K562 (cell line): ENCODE data around the gene ABCA7. TPM values are rescaled to one million over a fixed set of nuclear protein-coding genes. Genes with fewer than 3 reads are reported as not detected.

Experiments
- ATF3 ChIP-seq, 2 experiments: fragments of 450-650 bp in 1 of 2; sonication (generic) in 1 of 2; formaldehyde crosslinking in 1 of 2; IDR thresholded peaks in 1 of 2; conservative IDR thresholded peaks in 1 of 2; 2 replicates each; pipeline versions ENCODE4 v1.6.1 to v1.8.1; 2016 to 2023; ENCODE audit warnings: mild to moderate bottlenecking in 2 of 2, moderate library complexity in 2 of 2, inconsistent platforms in 1 of 2, missing genetic modification reagents in 1 of 2
- BMI1 ChIP-seq: fragments of 150-350 bp; IDR thresholded peaks from 2 replicates; pipeline ENCODE4 v1.6.1; 2014; ENCODE audit warnings: low read length
- EP300 ChIP-seq: IDR thresholded peaks from 2 replicates; pipeline ENCODE4 v1.6.1; 2012; ENCODE audit warnings: low read length, improper control_type of control experiment
- HDAC2 ChIP-seq: fragments of 450-650 bp; IDR thresholded peaks from 2 replicates; pipeline ENCODE4 v1.6.1; 2016; ENCODE audit warnings: mild to moderate bottlenecking
- ILF3 ChIP-seq: fragments of 450-650 bp; IDR thresholded peaks from 2 replicates; pipeline ENCODE4 v1.6.1; 2018; ENCODE audit warnings: antibody characterized with exemption, mild to moderate bottlenecking, moderate library complexity, borderline replicate concordance
- MNT ChIP-seq, 2 experiments: fragments of 450-650 bp; conservative IDR thresholded peaks; 2 replicates each; pipeline ENCODE4 v1.6.1; 2017; ENCODE audit warnings: mild to moderate bottlenecking in 2 of 2, moderate library complexity in 2 of 2
- NR4A1 ChIP-seq, 2 experiments: fragments of 250-450 bp in 1 of 2; fragments of 450-650 bp in 1 of 2; sonication (Bioruptor Pico) in 1 of 2; IDR thresholded peaks; 2 replicates each; pipeline versions ENCODE4 v1.4.0 to v1.6.1; 2016 to 2020; ENCODE audit warnings: mild to moderate bottlenecking in 2 of 2, missing compliant biosample characterization in 1 of 2, missing genetic modification characterization in 1 of 2, moderate library complexity in 1 of 2
- POLR2A ChIP-seq: fragments of 450-650 bp; conservative IDR thresholded peaks from 2 replicates; pipeline ENCODE4 v1.6.1; 2016
- RBBP5 ChIP-seq: fragments of 200-600 bp; sonication (generic); IDR thresholded peaks from 2 replicates; pipeline ENCODE4 v1.6.1; 2012; ENCODE audit warnings: borderline replicate concordance, mild to moderate bottlenecking, low read length, control low read depth, inconsistent platforms; ENCODE audit not compliant: insufficient read depth, poor library complexity, severe bottlenecking
- RBFOX2 ChIP-seq: fragments of 200-400 bp; formaldehyde crosslinking; IDR thresholded peaks from 2 replicates; pipeline ENCODE4 v1.6.1; 2017; ENCODE audit warnings: low read depth, mild to moderate bottlenecking, low read length, moderate library complexity
- SMC3 ChIP-seq: conservative IDR thresholded peaks from 2 replicates; pipeline ENCODE4 v1.6.1; 2011; ENCODE audit warnings: low read depth, low read length, improper control_type of control experiment; ENCODE audit not compliant: insufficient read depth
- SREBF1 ChIP-seq: fragments of 150-350 bp; IDR thresholded peaks from 2 replicates; pipeline ENCODE4 v1.6.1; 2014; ENCODE audit warnings: antibody characterized with exemption, low read depth, low read length, borderline replicate concordance
- TFAP4 ChIP-seq: sonication (generic); formaldehyde crosslinking; IDR thresholded peaks from 2 replicates; pipeline ENCODE4 v1.8.0; 2022; ENCODE audit warnings: missing genetic modification reagents, mild to moderate bottlenecking, moderate library complexity, borderline replicate concordance
- ZC3H11A ChIP-seq: IDR thresholded peaks from 2 replicates; pipeline ENCODE4 v1.6.1; 2012; ENCODE audit warnings: low read depth, low read length, improper control_type of control experiment
- ZNF143 ChIP-seq: sonication (generic); formaldehyde crosslinking; IDR thresholded peaks from 2 replicates; pipeline ENCODE4 v1.9.0; 2022; ENCODE audit warnings: mild to moderate bottlenecking, missing genetic modification reagents
- ZNF644 ChIP-seq: fragments of 200-800 bp; sonication (Bioruptor generic); IDR thresholded peaks from 2 replicates; pipeline ENCODE4 v1.6.1; 2016; ENCODE audit warnings: low read depth, missing genetic modification characterization, missing compliant biosample characterization
- ZNF77 ChIP-seq: fragments of 250-450 bp; sonication (Bioruptor Pico); IDR thresholded peaks from 2 replicates; pipeline ENCODE4 v1.5.0; 2020
- polyA plus RNA-seq, 8 experiments: library from polyadenylated mRNA; depleted of rRNA in 4 of 8; stranded (reverse) in 5 of 8; unstranded in 3 of 8; fragments of >200 nt; fragmentation: Nextera tagmentation in 2 of 8; fragmentation: Illumina TruSeq in 1 of 8; extraction: Ambion mirVana in 2 of 8; extraction: Trizol in 1 of 8; gene quantifications; 2 replicates each; pipeline versions ENCODE4 v1.2.1 to v1.2.3, GENCODE V29; 2011 to 2014; ENCODE audit warnings: inconsistent platforms in 1 of 8, missing spikeins in 1 of 8
- total RNA-seq, 7 experiments: library from RNA; depleted of rRNA in 6 of 7; stranded (reverse); fragments of >200 nt in 6 of 7; fragmentation: Illumina TruSeq in 2 of 7; extraction: Trizol in 2 of 7; gene quantifications; 2 replicates each; pipeline versions ENCODE4 v1.2.1 to v1.2.3, GENCODE V29; 2011 to 2021; ENCODE audit warnings: low replicate concordance in 1 of 7
- TF ChIP-seq, protein P1 (sequence below): sonication (generic); formaldehyde crosslinking; IDR thresholded peaks from 2 replicates; pipeline ENCODE4 v1.9.0; 2022; ENCODE audit warnings: mild to moderate bottlenecking, missing genetic modification reagents
- TF ChIP-seq, protein P2 (sequence below), 2 experiments: fragments of 450-650 bp in 1 of 2; IDR thresholded peaks; 2 replicates each; pipeline ENCODE4 v1.6.1; 2011 to 2017; ENCODE audit warnings: low read depth in 2 of 2, antibody characterized with exemption in 1 of 2, borderline replicate concordance in 1 of 2, low read length in 1 of 2, mild to moderate bottlenecking in 1 of 2, mixed read lengths in 1 of 2; ENCODE audit not compliant: control insufficient read depth in 1 of 2

The ABCA7 gene
- total and polyA plus RNA-seq, 9 of the 15 experiments (the other 6 are each of a cell fraction or from before 2014, with no cell fraction given) = 2.3 to 96.1 (median 31.2) TPM

DNA sequence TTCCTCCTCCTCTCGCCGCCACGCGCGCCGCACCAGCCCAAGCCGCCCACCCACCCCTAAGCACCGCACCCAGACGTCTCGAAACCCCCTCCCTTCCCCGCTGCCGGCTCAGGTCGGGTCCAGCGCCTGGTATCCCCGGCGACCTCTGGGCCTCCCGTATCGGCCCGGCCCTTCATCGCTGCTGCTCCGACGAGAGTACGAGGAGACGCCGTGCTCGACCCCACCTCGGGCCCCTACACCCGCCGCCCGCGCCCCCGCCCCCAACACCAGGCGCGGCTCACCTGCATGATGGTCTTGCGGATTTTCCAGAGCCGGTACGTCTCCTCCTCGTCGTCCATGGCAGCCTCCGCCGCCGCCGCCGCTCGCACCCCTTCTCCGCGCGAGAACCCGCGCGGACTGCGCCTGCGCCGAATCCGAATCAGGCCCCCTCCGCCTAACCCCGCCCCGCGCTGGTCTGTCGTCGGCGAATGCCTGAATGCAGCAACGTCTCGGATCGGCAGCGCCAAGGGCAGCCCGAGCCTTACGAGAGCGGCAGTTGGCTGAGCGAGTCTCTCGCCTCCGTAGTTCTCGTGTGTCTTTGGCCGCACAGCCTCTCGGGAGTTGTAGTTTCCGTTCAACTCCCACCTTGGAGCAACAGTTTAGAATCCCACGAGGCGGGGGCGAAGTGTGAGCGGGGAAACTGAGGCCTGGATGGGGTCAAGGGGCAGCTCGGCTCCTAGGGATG lies 55.2 kb downstream of the ABCA7 start, which contains the start of gene POLR2E (continued):
- TF ChIP-seq ZNF644 (no peak), NR4A1 (CRISPR knock-in tag; IDR thresholded peaks at IDR 0.05) (no peak), NR4A1 (tag; IDR thresholded peaks at IDR 0.05) (no peak), EP300 (peak; percentile 47; the same call in 1 of the 2 replicates), SREBF1 (peak; percentile 78; the same call in 1 of the 2 replicates), HDAC2 (no peak), RBFOX2 (peak; percentile 83), BMI1 (no peak), ZNF77 (CRISPR knock-in tag) (no peak), SMC3 (no peak), MNT (conservative IDR thresholded peaks at IDR 0.05) (peak in 1 of 2 experiments; percentile 65; a peak in 3 of 4 replicates), POLR2A (peak; percentile 90), TFAP4 (peak; percentile 84), ZNF143 (CRISPR knock-in tag) (peak; percentile 98), ATF3 (IDR thresholded peaks at IDR 0.05) (no peak), ATF3 (CRISPR knock-in tag; conservative IDR thresholded peaks at IDR 0.05) (no peak), RBBP5 (peak; percentile 85), ZC3H11A (no peak), ILF3 (no peak)
- TF ChIP-seq, protein P1, sequence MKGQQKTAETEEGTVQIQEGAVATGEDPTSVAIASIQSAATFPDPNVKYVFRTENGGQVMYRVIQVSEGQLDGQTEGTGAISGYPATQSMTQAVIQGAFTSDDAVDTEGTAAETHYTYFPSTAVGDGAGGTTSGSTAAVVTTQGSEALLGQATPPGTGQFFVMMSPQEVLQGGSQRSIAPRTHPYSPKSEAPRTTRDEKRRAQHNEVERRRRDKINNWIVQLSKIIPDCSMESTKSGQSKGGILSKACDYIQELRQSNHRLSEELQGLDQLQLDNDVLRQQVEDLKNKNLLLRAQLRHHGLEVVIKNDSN = no peak
- TF ChIP-seq, protein P2, sequence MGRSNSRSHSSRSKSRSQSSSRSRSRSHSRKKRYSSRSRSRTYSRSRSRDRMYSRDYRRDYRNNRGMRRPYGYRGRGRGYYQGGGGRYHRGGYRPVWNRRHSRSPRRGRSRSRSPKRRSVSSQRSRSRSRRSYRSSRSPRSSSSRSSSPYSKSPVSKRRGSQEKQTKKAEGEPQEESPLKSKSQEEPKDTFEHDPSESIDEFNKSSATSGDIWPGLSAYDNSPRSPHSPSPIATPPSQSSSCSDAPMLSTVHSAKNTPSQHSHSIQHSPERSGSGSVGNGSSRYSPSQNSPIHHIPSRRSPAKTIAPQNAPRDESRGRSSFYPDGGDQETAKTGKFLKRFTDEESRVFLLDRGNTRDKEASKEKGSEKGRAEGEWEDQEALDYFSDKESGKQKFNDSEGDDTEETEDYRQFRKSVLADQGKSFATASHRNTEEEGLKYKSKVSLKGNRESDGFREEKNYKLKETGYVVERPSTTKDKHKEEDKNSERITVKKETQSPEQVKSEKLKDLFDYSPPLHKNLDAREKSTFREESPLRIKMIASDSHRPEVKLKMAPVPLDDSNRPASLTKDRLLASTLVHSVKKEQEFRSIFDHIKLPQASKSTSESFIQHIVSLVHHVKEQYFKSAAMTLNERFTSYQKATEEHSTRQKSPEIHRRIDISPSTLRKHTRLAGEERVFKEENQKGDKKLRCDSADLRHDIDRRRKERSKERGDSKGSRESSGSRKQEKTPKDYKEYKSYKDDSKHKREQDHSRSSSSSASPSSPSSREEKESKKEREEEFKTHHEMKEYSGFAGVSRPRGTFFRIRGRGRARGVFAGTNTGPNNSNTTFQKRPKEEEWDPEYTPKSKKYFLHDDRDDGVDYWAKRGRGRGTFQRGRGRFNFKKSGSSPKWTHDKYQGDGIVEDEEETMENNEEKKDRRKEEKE (IDR thresholded peaks at IDR 0.05; ENCODE audit: borderline replicate concordance in 1 of 2, control insufficient read depth in 1 of 2, low read depth in 2 of 2, low read length in 1 of 2) = peak in 1 of 2 experiments; percentile 74; a peak in 2 of 4 replicates
